Measurements from ENCODE around the gene PTH2.
"Not testable (repeated sequence)": the region's sequence is repeated elsewhere in the genome, so short reads cannot be mapped to it uniquely, and the experiment has no call there.

The PTH2 gene

GRCh38 chr19:49390131-49390928, 32.9 kb downstream of the PTH2 start:
- in situ Hi-C loops (cut with MboI; ENCODE audit: low sequenced_read_pairs), result loop anchor here (5.0 kb wide), 1 partner anchor 37 kb away; the partner anchor contains the start of gene GFY

GRCh38 chr19:49389406-49389805, 33.8 kb downstream of the PTH2 start:
- in situ Hi-C loops (cut with MboI; ENCODE audit: low sequenced_read_pairs), result no loop called here

- in situ Hi-C loops (cut with MboI; ENCODE audit: low sequenced_read_pairs), result no loop called here
Observed at GRCh38 chr19:49387936-49388372, 35.3 kb downstream of the PTH2 start, which contains the start of gene KASH5. TSS of gene KASH5 (plus strand) at chr19:49388249. CDS start at chr19:49390884, 2,635 bp downstream.

- in situ Hi-C loops (cut with MboI; ENCODE audit: low sequenced_read_pairs), result no loop called here
Observed at GRCh38 chr19:49383599-49383998, 39.6 kb downstream of the PTH2 start.

GRCh38 chr19:49382639-49383038, 40.6 kb downstream of the PTH2 start:
- in situ Hi-C loops (cut with MboI; ENCODE audit: low sequenced_read_pairs), result no loop called here

GRCh38 chr19:49380391-49380790, 42.9 kb downstream of the PTH2 start:
- in situ Hi-C loops (cut with MboI; ENCODE audit: low sequenced_read_pairs), result no loop called here

GRCh38 chr19:49378512-49378911, 44.7 kb downstream of the PTH2 start:
- in situ Hi-C loops (cut with MboI; ENCODE audit: low sequenced_read_pairs), result no loop called here

- in situ Hi-C loops (cut with MboI; ENCODE audit: low sequenced_read_pairs), result no loop called here
Observed at GRCh38 chr19:49374665-49375434, 48.4 kb downstream of the PTH2 start.

- in situ Hi-C loops (cut with MboI; ENCODE audit: low sequenced_read_pairs), result not testable (repeated sequence)
Observed at GRCh38 chr19:49373174-49373573, 50.1 kb downstream of the PTH2 start.

Measured in HL-60/S4 (cell line).